Psoas muscle (tissue), 8 donors: Measurements from ENCODE around the gene FAM107B. TPM values are rescaled to one million over a fixed set of nuclear protein-coding genes. Genes with fewer than 3 reads are reported as not detected.

ENCODE experiments used
- ATAC-seq, 4 donors: fragments of 200-7000 bp; cut with Tn5 transposase; one replicate each; pipeline ENCODE4 v1.9.1; 2020; ENCODE audit warnings: moderate library complexity in 3 of 4, mild to moderate bottlenecking in 2 of 4
- DNase-seq, 2 donors: peaks; one replicate each; pipeline ENCODE4 v3.0.0-alpha.2; 2020
- H3K27ac ChIP-seq: fragments of 200-600 bp; one replicate; pipeline ENCODE4 v1.8.0; 2022
- H3K27me3 ChIP-seq, 3 donors: fragments of 200-600 bp in 1 of 3; one replicate each; pipeline versions ENCODE4 v1.6.1 to v1.8.0; 2013 to 2022; ENCODE audit warnings: low read length in 2 of 3, mild to moderate bottlenecking in 2 of 3, moderate library complexity in 1 of 3; ENCODE audit not compliant: insufficient read depth in 3 of 3
- H3K36me3 ChIP-seq, 2 donors: fragments of 200-600 bp in 1 of 2; one replicate each; pipeline versions ENCODE4 v1.6.1 to v1.8.0; 2013 to 2022; ENCODE audit warnings: low read depth in 1 of 2, mild to moderate bottlenecking in 1 of 2, moderate library complexity in 1 of 2; ENCODE audit not compliant: insufficient read depth in 1 of 2
- H3K4me1 ChIP-seq: fragments of 200-600 bp; one replicate; pipeline ENCODE4 v1.8.0; 2022
- H3K4me3 ChIP-seq: fragments of 200-600 bp; one replicate; pipeline ENCODE4 v1.8.0; 2022; ENCODE audit warnings: mild to moderate bottlenecking
- H3K9me3 ChIP-seq: fragments of 200-600 bp; one replicate; pipeline ENCODE4 v1.8.0; 2022
- WGBS, 3 donors: extraction: QIAGEN DNeasy Blood & Tissue Kit; methylation state at CpG; one replicate each; pipeline versions ENCODE4 v1.1.6 to v1.1.7; 2013; 5-methylcytosine and 5-hydroxymethylcytosine counted together
- intact Hi-C, 2 donors: fragments of 100-400 bp; cut with DNase I; formaldehyde crosslinking; loops; one replicate each; pipeline versions ENCODE4 v1.11.0 to v1.14.2; 2022
- polyA plus RNA-seq, 3 donors: library from polyadenylated mRNA; stranded (reverse); fragments of 200-250 nt; gene quantifications; one replicate each; pipeline ENCODE4 v1.2.3, GENCODE V29; 2013
- total RNA-seq, 4 donors: library from RNA; stranded (reverse); fragmentation: NEBNext Ultra II Directional in 2 of 4; extraction: Animal tissue kit (Norgen Biotek cat#: 25700) in 2 of 4; gene quantifications; one replicate each; pipeline versions ENCODE4 v1.2.1 to v1.2.4, GENCODE V29; 2021 to 2023
- TF ChIP-seq, protein P1 (sequence below): fragments of 200-600 bp; IDR thresholded peaks from one replicate; pipeline ENCODE4 v1.8.0; 2022; ENCODE audit warnings: antibody characterized with exemption
- donor health status: healthy with polysubstance abuse.
- donor health status: DM: no; HTN: no; CAD: no; lungs with moderate emphysema.
- donor health status: Bipolar disorder and iron deficiency.
- donor health status: healthy.
- donor health status: DM: yes; HTN: yes; CAD: no.
- donor health status: DM: no; HTN: no; CAD: no.
- donor health status: DM: no; HTN: no; CAD: no.
- donor health status: DM: yes; HTN: yes; CAD: no.

The FAM107B gene
- total and polyA plus RNA-seq, 7 donors: 1.0 to 3.1 (median 1.8) TPM

DNA sequence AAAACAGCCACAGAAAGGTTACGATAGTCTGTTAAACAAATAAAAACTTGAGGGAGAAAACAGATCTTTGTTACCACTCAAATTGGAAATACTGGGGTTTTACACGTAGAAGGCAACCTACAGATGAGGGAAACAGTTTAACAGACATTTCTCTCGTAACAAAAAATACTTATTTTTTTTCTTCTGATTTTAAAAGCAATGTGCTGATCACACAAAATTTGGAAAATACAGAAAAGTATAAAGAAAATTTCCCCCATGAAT is 211.7 kb downstream of the FAM107B start:
- Histone ChIP-seq H3K9me3 (no peaks in the 10 kb centered on the region), H3K27me3 (peaks cover 0 to 2% (median 0%) of the 10 kb centered on the region in 3 donors), H3K36me3 (no peaks in the 10 kb centered on the region), H3K27ac (no peak overlapping the region), H3K4me3 (no peak overlapping the region), H3K4me1 (no peaks in the 10 kb centered on the region)
- ATAC-seq (no peak), DNase-seq (no peak)
- TF ChIP-seq, protein P1, sequence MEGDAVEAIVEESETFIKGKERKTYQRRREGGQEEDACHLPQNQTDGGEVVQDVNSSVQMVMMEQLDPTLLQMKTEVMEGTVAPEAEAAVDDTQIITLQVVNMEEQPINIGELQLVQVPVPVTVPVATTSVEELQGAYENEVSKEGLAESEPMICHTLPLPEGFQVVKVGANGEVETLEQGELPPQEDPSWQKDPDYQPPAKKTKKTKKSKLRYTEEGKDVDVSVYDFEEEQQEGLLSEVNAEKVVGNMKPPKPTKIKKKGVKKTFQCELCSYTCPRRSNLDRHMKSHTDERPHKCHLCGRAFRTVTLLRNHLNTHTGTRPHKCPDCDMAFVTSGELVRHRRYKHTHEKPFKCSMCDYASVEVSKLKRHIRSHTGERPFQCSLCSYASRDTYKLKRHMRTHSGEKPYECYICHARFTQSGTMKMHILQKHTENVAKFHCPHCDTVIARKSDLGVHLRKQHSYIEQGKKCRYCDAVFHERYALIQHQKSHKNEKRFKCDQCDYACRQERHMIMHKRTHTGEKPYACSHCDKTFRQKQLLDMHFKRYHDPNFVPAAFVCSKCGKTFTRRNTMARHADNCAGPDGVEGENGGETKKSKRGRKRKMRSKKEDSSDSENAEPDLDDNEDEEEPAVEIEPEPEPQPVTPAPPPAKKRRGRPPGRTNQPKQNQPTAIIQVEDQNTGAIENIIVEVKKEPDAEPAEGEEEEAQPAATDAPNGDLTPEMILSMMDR: no peak
- 89 to 95% (median 90%) methylated on average over 3 of the region's 3 CpGs for WGBS, 3 donors
- intact Hi-C loops: no loop called here

DNA sequence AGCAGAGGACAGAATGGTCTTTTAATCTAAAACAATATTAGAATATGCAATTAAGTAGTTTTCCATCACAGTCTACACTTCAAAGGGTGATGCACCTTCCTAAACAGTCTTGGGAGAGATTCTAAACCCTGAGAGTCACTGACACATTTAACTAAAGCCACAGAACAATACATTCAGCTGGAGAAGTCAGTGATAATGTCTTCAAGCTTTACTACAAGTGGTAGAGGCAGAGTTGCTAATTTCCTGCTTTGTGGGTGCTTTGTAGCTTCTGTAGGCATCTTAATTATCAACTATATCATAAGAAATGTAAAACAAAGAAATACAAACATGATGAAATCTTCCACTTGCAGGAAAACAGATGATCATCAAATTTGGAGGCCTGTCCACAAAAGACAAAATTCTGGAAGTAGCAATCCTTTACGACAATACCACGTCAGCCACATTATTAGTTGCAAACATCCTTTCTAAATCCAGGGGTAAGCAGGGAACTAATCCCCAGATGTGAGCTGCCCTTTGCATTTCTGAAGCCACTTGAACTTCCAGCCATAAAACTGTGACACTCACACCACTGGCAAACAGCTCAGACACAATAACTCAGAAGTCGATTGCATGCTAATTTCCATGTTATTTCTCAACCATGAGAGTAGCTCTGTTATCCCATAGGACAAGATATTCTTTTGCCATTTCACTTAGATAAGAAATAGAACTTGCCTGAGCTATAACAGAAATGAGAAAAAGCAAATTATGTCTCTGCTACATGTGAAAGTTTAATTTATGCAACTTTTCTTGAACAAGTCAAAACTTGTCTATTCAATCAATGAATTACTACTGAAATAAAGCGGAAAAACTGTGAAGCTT is 212.2 kb downstream of the FAM107B start:
- H3K27me3 ChIP-seq: peaks cover 0 to 2% (median 0%) of the 10 kb centered on the region in 3 donors
- no peaks in the 10 kb centered on the region for H3K36me3 ChIP-seq
- H3K4me1 ChIP-seq: no peaks in the 10 kb centered on the region
- DNase-seq: no peak
- TF ChIP-seq, protein P1: no peak
- H3K4me3 ChIP-seq: no peak overlapping the region
- no peaks in the 10 kb centered on the region for H3K9me3 ChIP-seq
- no peak for ATAC-seq
- no peak overlapping the region for H3K27ac ChIP-seq
- intact Hi-C loops: no loop called here
- WGBS, 3 donors: 71 to 75% (median 71%) methylated on average over 4 of the region's 4 CpGs

DNA sequence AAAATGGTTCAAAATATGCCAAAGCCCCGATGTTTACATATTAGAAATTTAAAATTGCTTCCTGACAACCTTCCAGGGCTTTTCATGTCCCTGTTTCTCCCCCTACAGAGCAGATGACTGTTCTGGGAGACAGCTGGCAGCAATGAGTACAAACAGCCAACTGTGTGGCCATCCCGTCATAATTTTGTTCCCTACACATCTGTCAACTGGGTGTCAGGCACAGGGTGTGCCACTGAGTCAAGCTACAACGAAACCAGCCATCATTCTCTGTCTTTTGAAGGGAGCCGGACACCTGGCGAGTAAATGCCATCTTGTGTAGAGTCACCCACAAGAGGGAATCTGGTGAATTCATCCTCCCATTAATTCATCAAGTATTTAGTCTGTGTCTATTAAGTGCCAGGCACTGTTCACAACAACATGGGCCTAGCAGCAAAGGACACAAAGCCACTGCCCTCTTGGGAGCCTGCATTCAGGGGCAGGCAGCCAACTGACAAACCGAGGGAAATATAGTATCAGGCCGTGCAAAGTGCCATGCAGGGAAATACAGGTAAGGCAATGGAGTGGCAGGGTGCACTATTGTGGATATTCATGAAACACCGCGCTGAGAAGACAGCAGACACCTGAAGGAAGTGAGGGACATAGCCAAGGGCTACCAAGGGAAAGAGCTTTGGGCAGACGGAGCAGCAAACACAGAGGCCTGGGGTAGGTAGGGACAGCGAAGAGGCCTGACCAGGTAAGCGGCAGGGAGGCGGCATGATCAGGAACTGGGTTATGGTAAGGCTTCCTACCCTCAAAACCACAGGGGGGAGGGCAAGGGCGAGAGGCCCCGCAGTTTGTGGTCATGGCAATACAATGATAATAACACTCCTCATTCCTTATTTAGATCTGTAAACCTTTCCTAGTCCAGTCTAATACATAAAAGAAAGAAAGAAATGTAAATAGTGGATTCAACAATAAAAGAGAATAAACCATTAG is 213.6 kb downstream of the FAM107B start:
- H3K27ac ChIP-seq: no peak overlapping the region
- TF ChIP-seq, protein P1: no peak
- ATAC-seq (no peak), DNase-seq (no peak)
- no peaks in the 10 kb centered on the region for H3K9me3 ChIP-seq
- intact Hi-C loops: no loop called here
- WGBS, 3 donors: 82 to 83% (median 83%) methylated on average over 15 of the region's 15 CpGs
- no peaks in the 10 kb centered on the region for H3K4me1 ChIP-seq
- no peaks in the 10 kb centered on the region for H3K36me3 ChIP-seq
- no peak overlapping the region for H3K4me3 ChIP-seq
- H3K27me3 ChIP-seq: no peaks in the 10 kb centered on the region

DNA sequence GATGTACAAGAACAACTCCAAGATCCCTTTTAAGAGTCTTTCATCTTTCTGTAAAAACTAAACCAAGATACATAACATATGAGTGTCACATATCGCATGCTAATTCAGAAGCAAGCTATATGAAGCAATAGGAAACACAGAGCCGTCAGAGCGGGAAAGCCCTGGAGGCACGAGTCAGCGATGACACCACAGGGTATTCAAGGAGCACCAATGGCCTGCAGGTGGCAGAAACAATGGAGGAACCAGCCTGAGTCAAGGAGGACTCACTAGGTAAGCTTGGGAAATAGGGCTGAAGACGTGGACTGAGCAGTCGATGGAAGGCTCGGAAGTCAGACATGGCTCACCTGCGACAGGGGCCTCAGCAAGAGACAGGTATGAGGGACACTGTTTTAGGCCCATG is 214.4 kb downstream of the FAM107B start:
- H3K27me3 ChIP-seq: no peaks in the 10 kb centered on the region
- no peaks in the 10 kb centered on the region for H3K36me3 ChIP-seq
- ATAC-seq (no peak), DNase-seq (no peak)
- no peaks in the 10 kb centered on the region for H3K4me1 ChIP-seq
- intact Hi-C loops: no loop called here
- TF ChIP-seq, protein P1: no peak
- 80 to 86% (median 82%) methylated on average over 9 of the region's 9 CpGs for WGBS, 3 donors
- H3K27ac ChIP-seq: no peak overlapping the region
- H3K4me3 ChIP-seq: no peak overlapping the region
- H3K9me3 ChIP-seq: no peaks in the 10 kb centered on the region
